ENCODE measurements around the gene KRT9. TPM values are rescaled to one million over a fixed set of nuclear protein-coding genes. Genes with fewer than 3 reads are reported as not detected.
"Not testable (repeated sequence)": the region's sequence is repeated elsewhere in the genome, so short reads cannot be mapped to it uniquely, and the experiment has no call there.

Gene KRT9
- polyA plus RNA-seq (ENCODE audit: insufficient read length), result not detected

DNA sequence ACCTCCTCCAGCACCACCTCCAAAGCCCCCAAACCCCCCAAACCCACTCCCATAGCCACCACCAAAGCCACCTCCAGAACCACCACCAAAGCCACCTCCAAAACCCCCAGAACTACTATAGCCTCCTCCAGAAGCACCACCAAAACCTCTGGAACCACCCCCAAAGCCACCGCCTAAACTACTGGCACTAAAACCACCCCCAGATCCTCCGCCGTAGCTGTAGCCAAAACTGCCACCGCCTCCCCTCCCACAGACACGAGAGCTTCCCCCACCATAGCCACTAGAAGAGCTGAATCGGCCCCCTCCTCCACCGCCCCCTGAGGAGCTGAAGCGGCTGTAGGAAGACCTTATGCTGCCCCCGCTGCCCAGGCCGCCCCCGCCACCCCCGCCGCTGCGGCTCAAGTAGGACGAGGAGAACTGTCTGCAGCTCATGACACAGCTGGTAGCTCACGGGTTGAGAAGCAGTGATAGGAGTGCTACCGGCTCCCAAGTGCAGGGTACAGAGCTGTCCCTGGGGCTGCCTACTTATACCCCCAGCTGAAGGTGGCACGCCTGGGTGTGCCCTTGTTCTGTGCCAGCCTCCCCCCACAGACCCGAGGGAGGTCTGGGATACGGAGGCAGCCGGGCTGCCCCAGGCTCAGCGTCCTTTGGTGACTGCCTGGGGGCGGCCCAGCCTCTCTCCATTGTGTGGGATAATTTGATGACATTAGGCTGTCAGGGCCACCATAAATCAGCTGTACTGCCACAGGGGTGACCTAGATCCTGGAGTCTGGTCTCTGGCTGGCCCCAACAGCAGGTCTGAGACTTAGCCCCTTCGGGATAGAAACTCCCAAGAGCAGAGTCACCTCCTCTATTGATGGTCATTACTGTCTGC, at the start of gene KRT9:
Gene KRT9 (minus strand): TSS at position 499 of the 874 bp plus-strand sequence. CDS start 67 bp downstream, at position 432.
- DNase-seq, result no peak

DNA sequence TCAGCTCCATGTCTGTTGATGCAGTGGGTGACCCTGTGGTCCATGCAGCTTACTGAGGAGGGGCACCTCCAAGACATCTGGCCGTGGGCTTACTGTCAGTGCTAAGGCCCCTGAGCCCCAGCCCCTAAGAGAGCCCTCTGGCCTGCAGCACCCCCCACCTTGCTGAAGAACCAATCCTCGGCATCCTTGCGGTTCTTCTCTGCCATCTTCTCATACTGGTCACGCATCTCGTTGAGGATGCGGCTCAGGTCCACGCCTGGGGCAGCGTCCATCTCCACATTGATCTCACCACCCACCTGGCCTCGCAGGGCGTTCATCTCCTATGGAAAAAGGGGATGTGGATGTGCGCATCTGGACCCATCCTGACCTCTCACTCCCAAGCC, 49.6 kb upstream of the KRT9 start:
- DNase-seq, result not testable (repeated sequence)

DNA sequence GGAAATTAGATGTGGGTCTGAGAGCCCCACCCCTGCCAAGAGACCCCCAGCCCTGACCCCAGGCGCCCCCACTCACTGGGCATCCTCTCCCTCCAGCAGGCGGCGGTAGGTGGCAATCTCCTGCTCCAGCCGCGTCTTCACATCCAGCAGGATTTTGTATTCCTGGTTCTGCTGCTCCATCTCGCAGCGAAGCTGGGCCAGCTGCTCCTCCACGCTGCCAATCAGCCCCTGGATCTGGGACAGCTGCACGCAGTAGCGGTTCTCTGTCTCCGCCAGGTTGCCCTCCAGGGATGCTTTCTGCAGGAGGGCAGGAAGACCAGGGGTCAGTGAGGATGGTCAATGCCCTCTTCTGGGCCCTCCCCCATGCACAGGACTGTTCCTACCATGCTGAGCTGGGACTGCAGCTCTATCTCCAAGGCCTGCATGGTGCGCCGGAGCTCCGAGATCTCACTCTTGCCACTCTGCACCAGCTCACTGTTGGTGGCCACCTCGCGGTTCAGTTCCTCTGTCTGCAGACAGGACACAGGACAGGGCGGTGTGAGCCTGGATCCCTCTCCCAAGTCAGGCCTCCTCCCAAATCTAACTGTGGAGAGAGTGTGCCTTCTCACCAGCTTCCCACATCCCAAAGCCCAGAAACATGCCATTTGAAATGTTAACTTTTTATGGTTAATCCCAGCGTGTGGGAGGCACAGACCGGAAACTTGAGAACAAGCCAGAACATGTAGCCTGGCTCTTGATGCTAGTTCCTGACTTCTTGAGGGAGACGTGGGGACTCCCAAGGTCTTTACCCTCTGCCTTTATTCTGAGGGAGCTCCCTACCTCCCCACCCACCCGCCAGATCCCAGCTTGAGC, 49.0 kb upstream of the KRT9 start:
- DNase-seq, result no peak

DNA sequence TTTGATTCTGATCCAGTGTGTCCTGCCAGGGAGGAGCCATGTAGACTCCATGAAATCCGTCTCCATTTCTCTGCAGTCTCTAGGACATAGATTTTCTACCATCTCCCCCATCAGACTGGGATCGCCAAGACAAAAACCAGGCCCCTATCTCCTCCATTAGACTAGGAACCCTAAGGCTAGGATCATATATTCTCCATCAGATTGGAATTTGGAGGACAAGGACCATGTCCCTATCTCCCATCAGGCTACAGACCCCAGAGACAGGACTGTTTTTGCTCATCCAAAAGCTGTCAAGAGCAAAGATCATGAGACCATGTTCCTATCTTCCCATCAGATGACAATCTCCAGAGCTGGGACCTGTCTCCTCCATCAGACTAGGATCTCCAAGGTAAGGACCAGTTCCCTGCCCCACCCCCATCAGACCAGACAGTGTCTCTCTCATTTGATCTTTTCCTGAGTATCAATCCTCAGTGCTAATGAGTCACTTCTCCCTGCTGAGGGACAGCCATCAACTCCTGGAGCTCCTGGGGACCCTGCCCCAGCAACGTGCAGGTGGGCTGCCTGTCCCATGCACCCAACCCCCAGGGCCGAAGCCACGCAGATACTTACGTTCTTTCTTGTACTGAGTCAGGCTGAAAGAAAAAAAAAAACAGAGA, 48.2 kb upstream of the KRT9 start:
- DNase-seq, result not testable (repeated sequence)

DNA sequence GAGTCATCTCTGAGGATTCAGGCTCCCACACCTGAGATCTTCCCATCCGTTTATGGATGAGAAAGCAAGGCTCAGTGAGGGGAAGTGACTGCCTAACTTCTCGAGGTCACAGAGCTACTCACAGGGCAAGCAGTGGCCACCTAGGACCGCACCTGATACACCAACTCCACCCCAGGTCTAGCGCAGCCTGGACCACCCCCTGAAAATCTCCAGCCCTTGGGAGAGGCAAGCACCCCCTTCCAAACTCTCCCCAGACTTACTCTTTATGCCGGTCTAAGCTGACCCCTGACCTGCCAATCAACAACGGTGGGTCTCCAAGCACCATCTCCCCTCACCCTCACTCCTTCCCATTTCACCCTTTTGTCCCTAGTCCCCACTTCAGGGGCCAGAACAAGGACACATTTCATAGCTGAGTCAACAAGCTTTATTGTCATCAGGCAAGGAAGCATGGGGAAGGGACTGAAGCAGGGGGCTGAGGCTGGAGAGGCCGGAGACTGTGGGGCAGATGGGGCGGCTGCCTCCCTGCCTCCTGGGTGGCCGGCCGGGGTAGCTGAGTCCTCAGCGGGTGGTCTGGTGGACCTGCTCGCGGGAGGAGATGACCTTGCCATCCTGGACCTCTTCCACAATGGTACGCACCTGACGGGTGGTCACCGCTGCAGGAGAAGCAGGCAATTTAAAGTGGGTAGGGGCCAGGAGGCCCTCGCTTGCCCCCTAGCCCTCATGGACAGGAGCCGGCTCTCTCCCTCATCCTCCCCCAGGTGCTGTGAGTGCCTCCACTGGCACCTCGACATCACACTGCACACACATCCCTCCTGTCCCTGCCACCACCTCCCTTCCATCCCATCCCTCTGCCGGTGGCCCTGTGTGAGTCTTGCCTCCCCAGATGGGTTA, 47.4 kb upstream of the KRT9 start:
- DNase-seq, result no peak

GRCh38 chr17:41618341-41619035, 46.6 kb upstream of the KRT9 start:
- DNase-seq, result no peak

DNA sequence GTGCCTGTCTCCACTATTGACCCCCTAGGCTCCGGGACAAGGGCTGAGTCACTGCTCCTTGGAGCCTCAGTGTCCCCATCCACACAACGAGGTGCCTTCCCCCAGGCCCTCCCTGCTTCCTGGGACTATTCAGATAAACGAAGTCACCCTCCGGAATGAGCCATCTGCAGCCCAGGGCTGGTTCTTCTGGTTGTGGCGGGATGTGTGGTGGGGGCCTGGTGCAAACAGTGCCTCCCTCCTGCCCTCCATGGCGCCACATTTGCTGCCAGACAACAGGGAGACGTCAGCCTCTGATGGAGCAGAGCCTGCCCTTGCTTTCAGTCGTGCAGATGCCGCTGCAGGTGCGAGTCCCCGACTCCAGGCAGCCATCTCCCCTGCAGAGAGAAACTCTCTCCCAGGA, 45.8 kb upstream of the KRT9 start:
- no peak for DNase-seq

DNA sequence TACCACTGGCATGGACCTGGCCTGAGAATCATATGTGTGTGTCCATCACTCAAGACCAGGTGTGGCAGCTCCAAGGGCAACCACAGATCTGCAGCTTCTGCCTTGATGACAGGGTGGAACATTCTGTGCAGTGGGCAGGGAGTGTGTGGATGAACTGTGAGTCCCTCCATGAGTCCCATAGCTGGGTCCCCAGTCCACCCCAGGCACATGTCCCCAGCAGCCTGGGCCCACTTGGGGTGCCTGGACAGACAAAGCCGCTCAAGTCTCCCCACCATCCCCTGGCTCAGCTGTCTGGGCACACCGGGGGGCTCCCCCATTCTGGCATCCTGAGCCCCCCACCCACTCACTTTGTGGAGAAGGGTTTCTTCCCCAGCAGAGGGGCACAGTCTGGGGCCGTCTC, 45.3 kb upstream of the KRT9 start:
- no peak for DNase-seq

- DNase-seq, result not testable (repeated sequence)
Measured at GRCh38 chr17:41616486-41616885, 44.6 kb upstream of the KRT9 start.

DNA sequence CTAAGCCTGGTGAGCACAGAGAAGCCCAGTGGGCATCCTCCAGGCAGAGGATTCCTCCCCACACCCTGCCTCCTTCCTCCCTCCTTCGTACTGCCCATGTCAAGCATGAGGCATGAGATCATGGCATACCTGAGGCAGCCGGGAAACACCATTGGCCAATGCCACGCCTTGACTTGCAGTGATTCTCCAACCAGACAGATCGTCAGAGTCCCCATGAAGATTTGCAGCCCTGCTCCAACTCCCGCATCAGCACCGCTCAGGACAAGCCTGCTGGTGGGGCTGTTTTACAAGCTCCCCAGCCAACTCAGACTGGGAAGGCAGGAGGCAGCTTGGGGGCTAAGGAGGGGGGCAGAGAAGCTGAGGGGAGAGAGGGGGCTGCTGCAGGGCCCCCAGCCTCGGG, 43.6 kb upstream of the KRT9 start:
- no peak for DNase-seq

DNA sequence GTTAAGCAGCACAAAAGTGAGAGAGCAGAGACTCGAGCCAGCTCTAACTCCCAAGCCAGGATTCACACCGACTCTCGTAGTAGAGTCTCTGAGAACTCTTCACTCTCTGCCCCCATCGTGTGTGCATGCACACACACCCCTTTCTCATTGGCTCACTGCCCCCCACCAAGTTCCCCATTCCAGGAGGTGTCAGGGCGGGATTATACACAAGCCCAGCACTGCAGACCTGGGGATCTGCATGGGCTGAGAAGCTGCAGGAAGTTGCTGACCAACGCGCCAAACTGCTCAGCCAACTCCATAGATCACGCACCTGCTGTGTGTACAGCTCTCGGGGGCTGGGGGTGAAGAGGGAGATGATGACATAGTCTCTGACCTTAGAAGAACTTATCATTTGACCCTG, 42.9 kb upstream of the KRT9 start:
- DNase-seq, result not testable (repeated sequence)

DNA sequence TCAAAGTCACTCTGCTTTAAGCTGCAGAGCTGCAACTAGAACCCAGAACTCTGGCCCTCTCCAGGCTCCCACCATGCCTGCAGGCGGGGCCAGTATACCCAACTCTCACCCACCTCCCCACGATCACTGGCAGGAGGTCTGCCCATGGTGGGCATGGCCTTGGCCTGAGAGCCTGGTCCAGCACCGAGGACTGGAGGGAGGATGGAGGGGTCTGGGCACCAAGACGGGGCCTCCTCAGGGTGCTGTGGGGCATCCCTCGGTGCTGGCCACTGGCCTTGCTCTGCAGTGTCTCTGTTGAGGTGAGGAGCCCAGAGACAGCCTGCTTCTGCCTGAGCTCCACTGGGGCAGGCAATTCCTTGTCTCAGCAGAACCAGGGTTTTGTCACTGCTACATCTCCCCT, 42.2 kb upstream of the KRT9 start:
- no peak for DNase-seq

- DNase-seq, result no peak
Measured at GRCh38 chr17:41613277-41614082, 41.6 kb upstream of the KRT9 start.

GRCh38 chr17:41612376-41613160, 40.7 kb upstream of the KRT9 start, which contains the start of gene KRT16:
Gene KRT16 (minus strand): TSS chr17:41612767. CDS start chr17:41612688, 79 bp downstream.
- DNase-seq, result not testable (repeated sequence)

DNA sequence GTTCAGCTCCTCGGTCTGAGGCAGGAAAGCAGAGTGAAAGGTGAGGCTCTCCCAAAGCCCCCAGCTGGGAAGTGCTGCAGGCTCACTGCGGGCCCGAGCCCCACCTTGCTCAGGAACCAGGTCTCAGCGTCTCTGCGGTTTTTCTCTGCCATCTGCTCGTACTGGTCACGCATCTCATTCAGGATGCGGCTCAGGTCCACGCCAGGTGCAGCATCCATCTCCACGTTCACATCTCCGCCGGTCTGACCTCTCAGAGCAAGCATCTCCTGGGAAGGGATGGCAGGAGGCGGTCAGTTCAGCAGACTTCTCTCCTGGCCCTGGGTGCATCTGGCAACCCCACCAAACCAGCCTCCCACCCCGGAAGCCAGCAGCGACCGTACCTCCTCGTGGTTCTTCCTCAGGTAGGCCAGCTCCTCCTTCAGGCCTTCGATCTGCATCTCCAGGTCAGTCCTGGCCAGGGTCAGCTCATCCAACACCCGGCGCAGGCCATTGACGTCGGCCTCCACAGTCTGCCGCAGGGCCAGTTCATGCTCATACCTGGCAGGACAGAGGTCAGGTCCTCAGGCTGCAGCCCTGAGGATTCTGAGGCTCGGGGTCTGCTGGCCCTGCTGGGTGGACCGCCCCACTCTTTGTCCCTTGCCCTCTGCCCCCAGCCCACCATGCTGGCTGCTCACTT, 39.2 kb upstream of the KRT9 start:
- no peak for DNase-seq

GRCh38 chr17:41610061-41610517, 38.2 kb upstream of the KRT9 start:
- DNase-seq, result not testable (repeated sequence)

DNA sequence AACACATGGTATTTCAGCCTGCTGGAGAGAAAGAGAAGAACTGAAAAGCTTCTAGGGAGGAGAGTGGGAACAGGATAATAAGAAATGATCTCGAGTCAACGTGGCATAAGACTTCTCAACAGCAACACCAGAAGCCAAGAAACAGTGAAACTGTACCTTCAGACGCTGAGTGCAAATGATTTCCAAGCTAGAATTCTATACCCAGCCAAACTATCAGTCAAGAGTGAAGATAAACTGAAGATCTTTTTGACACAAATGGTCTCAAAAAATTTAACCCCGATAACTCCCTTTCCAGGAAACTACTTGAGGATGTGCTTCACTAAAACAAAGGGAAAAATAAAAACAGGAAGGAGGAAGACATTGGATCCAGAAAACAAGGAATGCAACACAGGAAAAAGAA, 35.1 kb upstream of the KRT9 start:
- not testable (repeated sequence) for DNase-seq

DNA sequence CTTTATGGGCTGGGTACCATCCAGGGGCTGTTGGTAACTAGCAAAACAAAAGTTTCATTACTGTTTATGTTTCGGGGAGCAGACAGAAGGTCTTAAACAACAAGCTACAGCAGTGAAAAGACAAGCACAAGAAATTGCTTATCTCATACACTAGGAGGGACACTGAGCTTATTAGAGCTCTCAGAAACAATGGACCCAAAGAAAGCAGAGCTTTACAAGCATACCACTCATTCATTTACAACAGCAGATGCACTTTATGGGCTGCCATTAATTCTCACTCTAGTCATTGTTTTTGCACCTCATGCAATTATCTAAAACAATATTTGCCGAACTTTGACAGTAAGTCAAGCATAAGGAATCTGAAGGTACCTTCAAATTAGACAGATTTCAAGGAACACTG, 30.7 kb upstream of the KRT9 start:
- DNase-seq, result no peak

DNA sequence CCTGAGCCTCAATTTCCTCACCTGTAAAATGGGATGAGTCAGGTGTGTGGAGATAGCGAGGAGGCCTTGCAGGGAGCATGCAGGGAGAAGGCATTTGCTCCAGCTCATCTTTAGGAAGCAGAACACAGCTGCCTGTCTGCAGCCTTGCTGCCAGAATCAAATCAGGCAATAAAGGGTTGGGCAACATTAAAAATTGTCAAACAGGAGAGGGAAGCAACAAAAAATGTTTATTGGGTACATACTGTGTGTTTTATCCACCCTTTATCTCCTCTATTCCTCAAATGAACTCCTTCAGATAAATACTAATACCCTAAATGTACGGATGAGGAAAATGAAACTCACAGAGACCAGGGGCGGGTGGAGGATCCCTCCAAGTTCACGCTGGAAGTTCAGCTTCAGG, 28.5 kb upstream of the KRT9 start:
- DNase-seq, result no peak
